Panc1 (cell line): ENCODE results near the gene SNX4. TPM values are rescaled to one million over a fixed set of nuclear protein-coding genes. Genes with fewer than 3 reads are reported as not detected.

Source experiments
- ATAC-seq: fragments of 200-7000 bp; cut with Tn5 transposase; 2 replicates; pipeline ENCODE4 v1.9.1; 2020; ENCODE audit warnings: mild to moderate bottlenecking, moderate library complexity
- BruUV-seq: library from RNA; stranded (reverse); fragments of 400-500 nt; replicated peaks from 2 replicates; lab custom pipeline; 2021; lab: Mats Ljungman, UMichigan
- CTCF ChIA-PET: fragments of 300-600 bp; sonication (Branson Sonifier 250); formaldehyde crosslinking; loops from one replicate; lab custom pipeline; 2022; ENCODE audit warnings: antibody characterized with exemption; lab: Charles Lee
- POLR2A ChIA-PET: fragments of 300-600 bp; sonication (Branson Sonifier 250); formaldehyde crosslinking; loops from one replicate; lab custom pipeline; 2022; ENCODE audit warnings: antibody characterized with exemption; lab: Charles Lee
- DNase-seq: peaks from one replicate; pipeline ENCODE4 v3.0.0-alpha.2; 2010; ENCODE audit warnings: low read depth, low spot score
- H3K27ac ChIP-seq: 2 replicates; pipeline ENCODE4 v1.5.1; 2011; ENCODE audit warnings: mild to moderate bottlenecking, low read length, inconsistent platforms
- H3K27me3 ChIP-seq: fragments of 200-500 bp; sonication (Bioruptor generic); 2 replicates; pipeline ENCODE4 v1.6.0; 2014; ENCODE audit warnings: low read length, inconsistent platforms; ENCODE audit not compliant: control insufficient read depth, insufficient read depth
- H3K36me3 ChIP-seq: fragments of 200-500 bp; sonication (Bioruptor generic); 2 replicates; pipeline ENCODE4 v1.5.1; 2014; ENCODE audit warnings: inconsistent platforms, mild to moderate bottlenecking, low read length, moderate library complexity; ENCODE audit not compliant: control insufficient read depth, insufficient read depth
- H3K4me1 ChIP-seq: 2 replicates; pipeline ENCODE4 v1.5.1; 2011; ENCODE audit warnings: inconsistent platforms, mild to moderate bottlenecking, low read length, moderate library complexity; ENCODE audit not compliant: control insufficient read depth, insufficient read depth
- H3K4me3 ChIP-seq, 2 experiments: 2 replicates each; pipeline ENCODE4 v1.5.1; 2011 to 2012; ENCODE audit warnings: low read depth in 2 of 2, low read length in 2 of 2, mild to moderate bottlenecking in 2 of 2, inconsistent platforms in 1 of 2, moderate library complexity in 1 of 2
- H3K9me3 ChIP-seq: fragments of 200-500 bp; sonication (Bioruptor generic); 2 replicates; pipeline ENCODE4 v1.5.1; 2014; ENCODE audit warnings: low read depth, mild to moderate bottlenecking, inconsistent platforms, low read length, moderate library complexity; ENCODE audit not compliant: control insufficient read depth, insufficient read depth
- CTCF ChIP-seq: fragments of 450-650 bp; IDR thresholded peaks from 2 replicates; pipeline ENCODE4 v1.5.1; 2017; ENCODE audit warnings: mild to moderate bottlenecking
- POLR2AphosphoS5 ChIP-seq: IDR thresholded peaks from 2 replicates; pipeline ENCODE4 v1.6.1; 2012; ENCODE audit warnings: mild to moderate bottlenecking, low read depth, low read length, moderate library complexity
- REST ChIP-seq, 2 experiments: IDR thresholded peaks; 2 replicates each; pipeline ENCODE4 v1.6.1; 2011 to 2012; ENCODE audit warnings: low read depth in 2 of 2, control low read depth in 1 of 2, low read length in 1 of 2, mild to moderate bottlenecking in 1 of 2, moderate library complexity in 1 of 2; ENCODE audit not compliant: insufficient read depth in 1 of 2
- SIN3A ChIP-seq: IDR thresholded peaks from 2 replicates; pipeline ENCODE4 v1.6.1; 2012; ENCODE audit warnings: low read depth, mild to moderate bottlenecking, low read length, moderate library complexity, borderline replicate concordance; ENCODE audit not compliant: insufficient read depth
- TCF7L2 ChIP-seq: IDR thresholded peaks from 2 replicates; pipeline ENCODE4 v1.6.1; 2011; ENCODE audit warnings: mild to moderate bottlenecking, low read depth, low read length, inconsistent platforms
- in situ Hi-C: cut with HindIII; loops from 2 replicates; pipeline ENCODE4 v1.10.0; 2016; ENCODE audit warnings: low sequenced_read_pairs, low pct_unique_long_range_greater_than_20kb
- intact Hi-C: fragments of 100-400 bp; cut with micrococcal nuclease; formaldehyde crosslinking; loops from one replicate; pipeline ENCODE4 v1.10.0; 2022; ENCODE audit not compliant: unreplicated experiment
- total RNA-seq: library from RNA; stranded (reverse); gene quantifications from one replicate; pipeline ENCODE4 v1.2.1, GENCODE V29; 2021; ENCODE audit not compliant: unreplicated experiment

SNX4 gene
- total RNA-seq, 1 experiment from 2014 or later = 34.3 TPM

DNA sequence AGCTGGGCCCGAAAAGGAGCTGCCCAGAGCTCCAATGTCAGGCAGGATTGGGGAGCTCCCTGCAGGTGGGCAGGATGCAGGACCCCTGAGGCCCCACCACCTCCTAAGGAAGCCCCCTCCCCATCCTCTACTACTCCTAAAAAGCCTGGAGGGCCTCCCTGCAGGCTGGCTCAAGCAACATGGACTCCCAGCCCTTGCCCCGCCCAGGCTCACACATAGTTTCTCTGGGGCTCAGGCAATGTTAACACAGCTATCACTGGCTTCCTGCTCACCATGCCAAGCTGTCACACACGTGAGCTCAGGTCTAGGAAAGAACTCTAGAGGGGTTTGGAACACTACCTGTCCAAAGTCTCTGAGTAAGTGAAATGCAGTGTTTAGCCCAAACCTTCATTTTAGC, 79.4 kb downstream of the SNX4 start:
- in situ Hi-C loops (no loop called here), intact Hi-C loops (no loop called here)
- no peaks in the 10 kb centered on the region for H3K9me3 ChIP-seq
- no peaks in the 10 kb centered on the region for H3K27me3 ChIP-seq
- no peaks in the 10 kb centered on the region for H3K36me3 ChIP-seq
- POLR2A ChIA-PET = interaction anchor here (1.0 kb wide), 1 partner anchor 77 kb away, joined by 3 read pairs; no protein-coding TSS in a partner anchor
- CTCF ChIA-PET = interaction anchor here (0.6 kb wide), 3 partner anchors 30 to 469 kb away, joined by 3 to 7 read pairs (median 3); no protein-coding TSS in a partner anchor
- H3K4me3 ChIP-seq = no peak overlapping the region
- DNase-seq = no peak
- no peak overlapping the region for H3K27ac ChIP-seq
- ATAC-seq = peak; percentile 56; the same call in 1 of the 2 replicates
- TF ChIP-seq REST (IDR thresholded peaks at IDR 0.05; ENCODE audit: insufficient read depth in 1 of 2, low read depth in 2 of 2, low read length in 1 of 2) = no peak
- no peak for TF ChIP-seq POLR2AphosphoS5
- no peak for TF ChIP-seq SIN3A
- TF ChIP-seq TCF7L2 = no peak
- TF ChIP-seq CTCF = no peak
- BruUV-seq = no TSS peak
- H3K4me1 ChIP-seq = peaks cover 3% of the 10 kb centered on the region; the same call in 1 of the 2 replicates

- ATAC-seq (no peak), DNase-seq (peak; percentile 33)
- H3K4me1 ChIP-seq = peaks cover 3% of the 10 kb centered on the region; the same call in 1 of the 2 replicates
- ChIA-PET CTCF (interaction anchor here (0.6 to 0.7 kb wide), 4 partner anchors 19 to 485 kb away, joined by 3 to 5 read pairs (median 4); partner anchors contain the start of gene SNX4), POLR2A (interaction anchor here (0.7 kb wide), 1 partner anchor 9 kb away, joined by 9 read pairs; no protein-coding TSS in a partner anchor)
- intact Hi-C loops = loop anchor here (5.0 to 10.0 kb wide), 4 partner anchors 213 to 511 kb away; no protein-coding TSS in a partner anchor
- H3K9me3 ChIP-seq = no peaks in the 10 kb centered on the region
- no peaks in the 10 kb centered on the region for H3K27me3 ChIP-seq
- 0 out of 2 replicates have a peak overlapping the region, but pooled peaks have one; percentile 10 for H3K27ac ChIP-seq
- in situ Hi-C loops = no loop called here
- BruUV-seq = no TSS peak
- TF ChIP-seq TCF7L2 = no peak
- peak; percentile 99 for TF ChIP-seq CTCF
- no peaks in the 10 kb centered on the region for H3K36me3 ChIP-seq
- H3K4me3 ChIP-seq = no peak overlapping the region
Measured at GRCh38 chr3:125437631-125438435, 82.2 kb downstream of the SNX4 start.
